Immature natural killer cell (primary cell): ENCODE measurements around the gene USP32. TPM values are rescaled to one million over a fixed set of nuclear protein-coding genes. Genes with fewer than 3 reads are reported as not detected.

Source experiments
- DNase-seq, 3 donors: peaks; one replicate each; pipeline ENCODE4 v3.0.0; 2022; ENCODE audit warnings: mixed read lengths in 1 of 3
- H3K27ac Mint-ChIP-seq, 6 donors: one replicate each; pipeline ENCODE4 v1.8.0; 2020; ENCODE audit warnings: mixed read lengths in 6 of 6, mild to moderate bottlenecking in 5 of 6, inconsistent platforms in 4 of 6, moderate library complexity in 3 of 6
- H3K27me3 Mint-ChIP-seq, 3 donors: one replicate each; pipeline ENCODE4 v1.8.0; 2020 to 2021; ENCODE audit warnings: low read depth in 3 of 3, mild to moderate bottlenecking in 3 of 3, mixed read lengths in 3 of 3, moderate library complexity in 3 of 3, inconsistent platforms in 1 of 3
- H3K36me3 Mint-ChIP-seq, 3 donors: one replicate each; pipeline ENCODE4 v1.8.0; 2020; ENCODE audit warnings: mixed read lengths in 3 of 3, inconsistent platforms in 2 of 3, mild to moderate bottlenecking in 2 of 3
- H3K4me1 Mint-ChIP-seq, 2 donors: one replicate each; pipeline ENCODE4 v1.8.0; 2020; ENCODE audit warnings: inconsistent platforms in 2 of 2, mild to moderate bottlenecking in 2 of 2, mixed read lengths in 2 of 2, moderate library complexity in 1 of 2
- H3K4me3 Mint-ChIP-seq, 5 donors: one replicate each; pipeline ENCODE4 v1.8.0; 2020; ENCODE audit warnings: mild to moderate bottlenecking in 5 of 5, mixed read lengths in 5 of 5, inconsistent platforms in 3 of 5, moderate library complexity in 3 of 5
- H3K9me3 Mint-ChIP-seq, 6 donors: one replicate each; pipeline ENCODE4 v1.8.0; 2020; ENCODE audit warnings: mild to moderate bottlenecking in 6 of 6, mixed read lengths in 6 of 6, inconsistent platforms in 4 of 6, moderate library complexity in 3 of 6
- polyA plus RNA-seq, 3 donors: library from polyadenylated mRNA; unstranded; fragments of 300-500 nt; fragmentation: Illumina TruSeq; gene quantifications; one replicate each; pipeline ENCODE4 v1.2.3, GENCODE V29; 2021

The USP32 gene
- polyA plus RNA-seq, 3 donors from 2014 or later = 4.5 to 8.1 (median 5.5) TPM

- Mint-ChIP-seq H3K9me3 (peaks cover 0 to 3% (median 0%) of the 10 kb centered on the region in 6 donors), H3K4me1 (peaks cover 4 to 6% of the 10 kb centered on the region in 2 donors), H3K27me3 (peaks cover 10 to 20% (median 12%) of the 10 kb centered on the region in 3 donors), H3K27ac (no peak overlapping the region), H3K4me3 (no peak overlapping the region), H3K36me3 (no peaks in the 10 kb centered on the region)
- no peak for DNase-seq
Measured at GRCh38 chr17:60155815-60156214, 236.1 kb downstream of the USP32 start.

GRCh38 chr17:60155427-60155814 is 236.5 kb downstream of the USP32 start:
- Mint-ChIP-seq H3K27ac (no peak overlapping the region), H3K9me3 (peaks cover 0 to 3% (median 0%) of the 10 kb centered on the region in 6 donors), H3K36me3 (no peaks in the 10 kb centered on the region), H3K4me3 (no peak overlapping the region), H3K4me1 (peaks cover 7 to 8% of the 10 kb centered on the region in 2 donors), H3K27me3 (peaks cover 12 to 20% (median 12%) of the 10 kb centered on the region in 3 donors)
- no peak for DNase-seq

DNA sequence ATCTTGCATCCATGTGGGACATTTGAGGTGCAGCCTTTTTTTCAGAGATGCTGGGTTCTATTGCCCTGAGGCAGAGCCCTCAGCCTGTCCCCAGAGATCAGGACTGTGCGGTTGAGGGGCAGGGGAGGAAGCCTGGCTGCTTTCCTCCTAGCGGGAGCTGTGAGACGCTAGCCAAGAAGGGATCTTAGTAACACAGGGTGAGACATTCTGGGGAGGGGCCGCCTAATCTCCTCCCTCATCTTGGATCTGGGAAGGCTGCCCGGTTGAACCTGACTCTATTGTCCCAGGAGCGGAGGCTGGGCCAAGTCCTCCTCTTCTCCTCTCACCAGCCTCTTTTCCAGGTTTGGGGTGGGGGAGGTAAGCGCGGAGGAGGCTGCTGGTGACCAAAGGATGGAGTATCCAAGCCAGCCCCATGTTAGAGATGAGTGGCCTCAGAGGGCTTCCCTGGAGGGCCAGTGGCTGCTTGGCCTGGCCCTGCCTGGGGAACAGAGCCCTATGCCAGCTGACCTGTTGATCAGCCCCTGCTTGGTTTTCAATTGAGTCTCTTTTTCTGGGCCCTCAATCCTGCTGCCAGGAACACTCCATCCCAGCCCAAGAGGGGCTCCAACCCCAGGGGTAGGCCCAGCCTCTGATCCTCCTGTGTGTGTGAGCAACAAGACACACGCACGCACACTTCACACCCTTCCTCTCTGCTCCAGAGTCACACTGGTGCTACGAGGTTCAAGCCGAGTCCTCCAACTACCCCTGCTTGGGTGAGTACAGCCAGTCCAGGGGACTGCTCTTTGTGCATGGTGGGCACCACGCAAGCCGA is 237.1 kb downstream of the USP32 start:
- DNase-seq = no peak
- H3K27ac Mint-ChIP-seq = no peak overlapping the region
- H3K4me3 Mint-ChIP-seq = no peak overlapping the region
- peaks cover 0 to 3% (median 0%) of the 10 kb centered on the region in 6 donors for H3K9me3 Mint-ChIP-seq
- peaks cover 7 to 8% of the 10 kb centered on the region in 2 donors for H3K4me1 Mint-ChIP-seq
- peaks cover 11 to 20% (median 11%) of the 10 kb centered on the region in 3 donors for H3K27me3 Mint-ChIP-seq
- no peaks in the 10 kb centered on the region for H3K36me3 Mint-ChIP-seq

GRCh38 chr17:60153606-60154390 is 238.1 kb downstream of the USP32 start:
- H3K4me3 Mint-ChIP-seq = no peak overlapping the region
- no peak for DNase-seq
- peaks cover 12 to 24% (median 14%) of the 10 kb centered on the region in 3 donors for H3K27me3 Mint-ChIP-seq
- H3K36me3 Mint-ChIP-seq = no peaks in the 10 kb centered on the region
- H3K27ac Mint-ChIP-seq = no peak overlapping the region
- H3K4me1 Mint-ChIP-seq = peaks cover 7 to 8% of the 10 kb centered on the region in 2 donors
- peaks cover 0 to 3% (median 0%) of the 10 kb centered on the region in 6 donors for H3K9me3 Mint-ChIP-seq

DNA sequence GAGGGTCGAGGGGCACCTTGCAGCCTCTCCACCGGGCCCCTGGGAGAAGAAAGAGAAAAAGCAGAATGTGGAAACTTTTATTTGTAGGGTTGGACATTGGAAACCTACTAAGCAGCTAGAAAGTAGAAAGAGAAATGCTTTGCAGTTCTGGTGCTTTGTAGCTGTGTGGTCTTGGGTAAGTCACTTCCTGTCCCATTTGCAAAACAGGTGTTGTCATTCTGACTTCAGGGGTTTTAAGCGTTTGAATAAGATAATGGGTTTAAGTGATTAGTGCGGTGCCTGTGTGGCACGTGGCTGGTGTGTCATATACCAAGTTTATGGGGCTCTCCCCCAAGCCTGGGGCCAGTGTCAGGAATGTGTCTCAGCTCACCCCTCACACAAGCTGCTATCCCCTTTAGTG is 240.6 kb downstream of the USP32 start:
- no peak for DNase-seq
- Mint-ChIP-seq H3K4me3 (no peak overlapping the region), H3K27ac (no peak overlapping the region), H3K36me3 (no peaks in the 10 kb centered on the region), H3K27me3 (peaks cover 16 to 32% (median 25%) of the 10 kb centered on the region in 3 donors), H3K9me3 (peaks cover 0 to 3% (median 0%) of the 10 kb centered on the region in 6 donors), H3K4me1 (peaks cover 7 to 8% of the 10 kb centered on the region in 2 donors)

GRCh38 chr17:60149691-60150582 is 242.0 kb downstream of the USP32 start, which contains the start of gene CA4:
Gene CA4 (plus strand): TSS chr17:60149973. CDS start chr17:60150035, 62 bp downstream.
- Mint-ChIP-seq H3K27me3 (peaks cover 17 to 33% (median 27%) of the 10 kb centered on the region in 3 donors), H3K4me3 (peak within 1 kb of the TSS in 3 of 5 donors; percentile 36 to 49 (median 43)), H3K27ac (no peak within 1 kb of the TSS), H3K9me3 (peaks cover 0 to 2% (median 0%) of the 10 kb centered on the region in 6 donors), H3K4me1 (peaks cover 7 to 8% of the 10 kb centered on the region in 2 donors), H3K36me3 (no peaks in the 10 kb centered on the region)
- no peak for DNase-seq

- DNase-seq = no peak
- Mint-ChIP-seq H3K36me3 (no peaks in the 10 kb centered on the region), H3K9me3 (peaks cover 0 to 2% (median 0%) of the 10 kb centered on the region in 6 donors), H3K27me3 (peaks cover 18 to 36% (median 33%) of the 10 kb centered on the region in 3 donors), H3K4me3 (no peak overlapping the region), H3K4me1 (peaks cover 7 to 10% of the 10 kb centered on the region in 2 donors), H3K27ac (no peak overlapping the region)
Measured at GRCh38 chr17:60148373-60148772, 243.6 kb downstream of the USP32 start.

DNA sequence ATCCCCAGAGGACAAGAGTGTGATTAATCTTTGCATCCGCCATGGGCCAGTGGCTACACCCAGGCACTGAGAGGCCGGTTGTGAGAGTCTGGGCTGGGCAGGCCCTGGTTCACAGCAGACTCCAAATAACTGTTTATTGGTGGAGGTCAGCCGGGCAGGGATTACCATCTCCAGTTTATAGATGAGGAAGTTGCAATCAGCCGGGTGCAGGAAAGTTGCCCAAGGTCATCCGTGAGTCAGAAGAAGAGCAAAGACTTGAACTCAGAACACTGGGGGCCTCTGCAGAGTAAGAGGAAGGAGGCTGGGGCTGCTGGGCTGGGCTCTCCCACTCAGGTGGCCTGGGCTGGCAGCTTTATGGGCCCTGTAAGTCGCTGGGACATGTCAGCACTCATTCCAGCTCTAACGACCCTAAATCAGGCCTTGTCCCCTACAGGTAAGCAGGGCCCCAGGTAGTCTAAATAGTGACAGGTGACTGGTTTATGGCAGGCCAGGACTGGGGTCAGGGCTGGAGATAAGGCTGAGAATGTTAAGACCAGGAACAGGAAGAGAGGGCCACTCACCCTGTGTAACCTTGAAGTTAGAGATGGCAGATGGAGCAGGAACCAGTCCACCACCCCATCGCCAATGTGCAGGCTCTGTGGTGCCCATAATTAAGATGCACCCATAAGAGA is 244.2 kb downstream of the USP32 start:
- peaks cover 12 to 16% of the 10 kb centered on the region in 2 donors for H3K4me1 Mint-ChIP-seq
- peaks cover 0 to 2% (median 0%) of the 10 kb centered on the region in 6 donors for H3K9me3 Mint-ChIP-seq
- no peak overlapping the region for H3K27ac Mint-ChIP-seq
- H3K4me3 Mint-ChIP-seq = no peak overlapping the region
- DNase-seq = no peak
- H3K27me3 Mint-ChIP-seq = peaks cover 20 to 33% (median 32%) of the 10 kb centered on the region in 3 donors
- H3K36me3 Mint-ChIP-seq = no peaks in the 10 kb centered on the region

- no peaks in the 10 kb centered on the region for H3K36me3 Mint-ChIP-seq
- peak overlapping the region in 1 of 5 donors; percentile 10 for H3K4me3 Mint-ChIP-seq
- H3K9me3 Mint-ChIP-seq = peaks cover 0 to 2% (median 0%) of the 10 kb centered on the region in 6 donors
- H3K4me1 Mint-ChIP-seq = peaks cover 13% of the 10 kb centered on the region in 2 donors
- H3K27me3 Mint-ChIP-seq = peaks cover 25 to 34% (median 32%) of the 10 kb centered on the region in 3 donors
- no peak overlapping the region for H3K27ac Mint-ChIP-seq
- no peak for DNase-seq
Measured at GRCh38 chr17:60146206-60146605, 245.7 kb downstream of the USP32 start.

DNA sequence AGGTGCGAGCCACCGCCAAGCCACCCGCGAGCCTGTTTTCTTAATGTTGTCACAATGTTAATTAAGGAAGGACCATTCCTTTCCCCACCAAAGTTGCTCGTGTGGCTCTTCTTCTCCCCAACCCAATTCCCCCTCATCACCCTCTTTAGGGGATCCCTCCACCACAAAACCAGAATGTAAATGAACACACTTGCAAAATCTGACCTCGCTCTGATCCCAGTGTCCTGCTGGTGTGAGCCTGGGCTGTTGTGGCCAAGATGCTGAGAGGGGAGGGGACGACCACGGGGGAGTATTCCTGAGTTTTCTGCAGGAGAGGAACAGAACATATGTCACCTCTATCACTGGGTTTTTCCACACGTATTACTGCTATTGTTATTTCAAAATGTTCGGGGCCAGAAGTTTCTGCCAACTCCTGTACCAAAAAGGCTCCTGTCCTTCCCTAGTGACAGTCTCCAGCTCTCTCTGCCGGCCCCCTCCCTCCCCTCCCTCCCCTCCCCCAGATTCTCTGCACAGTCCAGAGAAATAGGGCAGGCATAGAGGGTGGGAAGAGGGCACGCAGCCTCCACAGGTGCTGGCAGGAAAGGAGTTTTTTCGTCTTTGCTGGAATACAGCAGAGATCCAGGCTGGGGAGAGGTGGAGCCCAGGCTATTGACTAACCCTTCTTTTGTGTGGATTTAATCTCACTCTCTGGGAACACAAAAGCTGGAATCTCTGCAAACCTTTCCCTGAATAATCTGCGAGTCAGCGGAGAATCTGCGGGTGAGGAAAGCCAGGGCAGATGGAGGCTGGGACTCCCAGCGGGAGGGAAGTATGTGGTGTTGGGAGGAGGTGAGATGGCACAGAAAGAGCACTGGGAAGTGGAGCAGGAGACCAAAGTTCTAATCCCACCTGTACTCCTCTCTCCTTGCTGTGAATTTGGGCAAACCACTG is 246.7 kb downstream of the USP32 start:
- H3K4me3 Mint-ChIP-seq = no peak overlapping the region
- H3K4me1 Mint-ChIP-seq = peaks cover 6 to 8% of the 10 kb centered on the region in 2 donors
- H3K27ac Mint-ChIP-seq = no peak overlapping the region
- peaks cover 0 to 2% (median 0%) of the 10 kb centered on the region in 6 donors for H3K9me3 Mint-ChIP-seq
- no peaks in the 10 kb centered on the region for H3K36me3 Mint-ChIP-seq
- no peak for DNase-seq
- peaks cover 23 to 30% (median 28%) of the 10 kb centered on the region in 3 donors for H3K27me3 Mint-ChIP-seq

DNA sequence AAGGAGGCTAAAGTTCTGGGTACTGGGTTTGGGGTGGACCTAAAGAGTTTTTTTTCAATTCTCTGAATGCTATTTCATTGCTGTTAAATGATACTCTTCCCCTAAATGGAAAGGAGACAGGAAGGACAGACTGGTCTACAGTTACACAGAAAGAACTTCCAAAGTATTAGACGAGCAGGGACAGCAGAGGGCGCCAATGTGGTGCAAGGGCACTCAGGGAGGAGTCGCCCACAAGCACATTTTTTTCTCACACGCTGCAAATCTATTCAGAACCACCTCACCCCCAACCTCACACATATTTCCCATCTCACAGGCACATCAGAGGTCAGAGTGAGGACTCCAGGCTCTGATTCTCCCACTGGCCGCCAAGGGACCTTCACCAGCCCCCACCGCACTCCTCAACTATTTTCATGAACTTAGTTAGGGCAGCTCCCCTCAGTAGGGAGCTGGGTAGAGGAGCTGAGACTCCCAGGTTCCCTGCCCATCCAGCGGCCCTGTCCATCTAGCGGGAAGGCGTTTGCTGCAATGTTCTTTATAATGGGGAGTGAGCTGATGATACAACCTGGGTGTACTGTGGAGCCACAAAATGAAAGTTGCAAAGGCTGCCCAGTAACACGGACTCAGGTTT is 248.9 kb downstream of the USP32 start:
- Mint-ChIP-seq H3K27me3 (peaks cover 24 to 33% (median 29%) of the 10 kb centered on the region in 3 donors), H3K9me3 (peaks cover 0 to 2% (median 0%) of the 10 kb centered on the region in 6 donors), H3K4me1 (peaks cover 6 to 11% of the 10 kb centered on the region in 2 donors), H3K36me3 (no peaks in the 10 kb centered on the region), H3K4me3 (no peak overlapping the region), H3K27ac (no peak overlapping the region)
- DNase-seq = peak; percentile 39 to 59 (median 45)
